Renal pelvis (tissue), 12 donors: ENCODE results near the gene MIOX. TPM values are rescaled to one million over a fixed set of nuclear protein-coding genes. Genes with fewer than 3 reads are reported as not detected.

Experiments used
- DNase-seq: peaks from one replicate; pipeline ENCODE4 v3.0.0-alpha.2; 2013
- long read RNA-seq, 16 experiments: transcript quantifications; one replicate each; lab custom pipeline, GENCODE V29; 2026
- polyA plus RNA-seq, 3 donors: library from polyadenylated mRNA; unstranded; fragments of 120-200 nt; gene quantifications; one replicate each; pipeline ENCODE4 v1.2.1, GENCODE V29; 2013; ENCODE audit not compliant: insufficient read length in 3 of 3

The MIOX gene
- 1 to 10 TPM; 3.3 to 6.6 (median 4.2) TPM for polyA plus RNA-seq
- long read RNA-seq, donor 1, transcript MIOX-201 (10 exons, 1,130 nt): major isoform, 5 of 6 reads
- long read RNA-seq, donor 1, partial matches to known transcripts: 0 of 6 reads
- long read RNA-seq, donor 1, other reads (novel, unspliced or antisense): 0 of 6 reads
- long read RNA-seq, donor 2, partial matches to known transcripts: 0 of 3 reads
- long read RNA-seq, donor 2, other reads (novel, unspliced or antisense): 0 of 3 reads
- long read RNA-seq, donor 3: 0 reads
- long read RNA-seq, donor 4, partial matches to known transcripts: 0 of 2 reads
- long read RNA-seq, donor 4, other reads (novel, unspliced or antisense): 0 of 2 reads
- long read RNA-seq, donor 5, partial matches to known transcripts: 0 of 2 reads
- long read RNA-seq, donor 5, other reads (novel, unspliced or antisense): 0 of 2 reads
- long read RNA-seq, donor 6: 0 reads
- long read RNA-seq, donor 7, partial matches to known transcripts: 0 of 4 reads
- long read RNA-seq, donor 7, other reads (novel, unspliced or antisense): 0 of 4 reads
- long read RNA-seq, donor 8: 0 reads
- long read RNA-seq, donor 9, transcript MIOX-201 (10 exons, 1,130 nt): major isoform, 7 of 7 reads
- long read RNA-seq, donor 9, partial matches to known transcripts: 0 of 7 reads
- long read RNA-seq, donor 9, other reads (novel, unspliced or antisense): 0 of 7 reads
- long read RNA-seq, donor 10: 0 reads
- long read RNA-seq, donor 11, partial matches to known transcripts: 0 of 2 reads
- long read RNA-seq, donor 11, other reads (novel, unspliced or antisense): 0 of 2 reads
- long read RNA-seq, donor 12, transcript MIOX-201 (10 exons, 1,130 nt): major isoform, 11 of 11 reads
- long read RNA-seq, donor 12, partial matches to known transcripts: 0 of 11 reads
- long read RNA-seq, donor 12, other reads (novel, unspliced or antisense): 0 of 11 reads
- long read RNA-seq, donor 13: 0 reads
- long read RNA-seq, donor 14, partial matches to known transcripts: 0 of 4 reads
- long read RNA-seq, donor 14, other reads (novel, unspliced or antisense): 0 of 4 reads
- long read RNA-seq, donor 15, partial matches to known transcripts: 0 of 1 reads
- long read RNA-seq, donor 15, other reads (novel, unspliced or antisense): 0 of 1 reads
- long read RNA-seq, donor 16: 0 reads

DNA sequence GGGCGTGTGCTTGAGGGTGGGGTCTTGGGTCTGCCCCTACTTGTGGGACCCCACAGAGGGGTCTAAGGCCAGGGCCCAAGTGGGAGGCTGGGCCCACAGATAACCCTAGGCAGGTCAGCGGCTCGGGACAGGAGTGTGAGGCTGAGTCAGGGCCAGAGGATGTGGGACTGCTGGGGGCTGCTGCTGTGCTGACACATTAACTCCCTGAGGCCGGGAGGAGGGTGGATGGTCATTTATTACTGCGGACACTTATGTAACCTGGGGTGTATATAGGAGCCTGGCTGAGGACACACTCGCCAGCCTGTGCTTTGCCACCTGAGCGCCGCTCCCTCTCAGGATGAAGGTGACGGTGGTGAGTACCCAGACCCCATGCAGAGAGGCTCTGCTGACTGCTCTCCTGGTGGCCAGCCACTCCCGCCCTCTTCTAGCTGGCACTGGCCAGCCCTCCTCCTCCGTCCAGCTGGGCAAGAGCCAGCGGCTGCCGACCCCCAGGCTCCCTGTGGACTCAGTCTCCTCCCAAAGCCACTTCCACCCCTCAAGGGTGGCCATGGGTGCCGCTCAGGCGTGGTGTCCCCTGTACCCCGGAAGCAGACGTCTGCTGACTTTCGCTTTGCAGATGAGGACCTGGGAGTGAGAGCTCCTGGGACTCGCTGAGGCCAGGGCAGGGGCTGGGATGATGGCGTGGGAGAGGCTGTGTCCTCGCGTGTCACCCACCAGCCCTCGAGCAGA is at the start of gene MIOX:
Gene MIOX (plus strand): TSS at position 299 of the 729 bp plus-strand sequence. CDS start 39 bp downstream, at position 338.
- no peak for DNase-seq

DNA sequence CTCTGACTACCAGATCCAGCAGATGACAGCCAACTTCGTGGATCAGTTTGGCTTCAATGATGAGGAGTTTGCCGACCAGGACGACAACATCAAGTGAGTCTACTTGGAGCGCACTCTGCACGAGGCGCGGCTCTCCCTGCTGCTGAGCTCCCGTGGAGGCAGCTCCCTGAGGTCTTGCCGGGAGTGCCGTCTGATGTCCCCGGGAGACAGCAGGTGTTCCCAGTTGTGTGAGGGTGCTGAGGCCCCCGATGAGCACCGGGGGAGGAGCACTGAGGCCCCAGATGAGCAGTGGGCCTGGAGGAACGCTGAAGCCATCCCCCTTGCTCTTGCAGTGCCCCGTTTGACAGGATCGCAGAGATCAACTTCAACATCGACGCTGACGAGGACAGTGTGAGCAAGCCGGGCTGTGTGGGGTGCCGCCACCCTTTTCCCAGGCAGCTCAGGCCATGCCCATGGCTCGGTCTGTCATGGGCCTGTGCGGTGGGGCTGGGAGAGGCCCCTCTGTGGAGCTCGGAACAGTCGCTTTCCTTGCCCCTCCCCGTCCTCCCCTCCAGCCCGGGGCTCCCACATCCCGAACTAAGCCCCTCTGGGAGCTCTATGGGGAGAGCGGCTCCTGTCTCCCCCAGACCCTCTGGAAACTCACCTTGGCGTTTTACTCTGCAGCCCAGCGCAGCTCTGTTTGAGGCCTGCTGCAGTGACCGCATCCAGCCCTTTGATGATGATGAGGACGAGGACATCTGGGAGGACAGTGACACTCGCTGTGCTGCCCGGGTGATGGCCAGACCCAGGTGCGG is 49.0 kb upstream of the MIOX start:
- no peak for DNase-seq

DNA sequence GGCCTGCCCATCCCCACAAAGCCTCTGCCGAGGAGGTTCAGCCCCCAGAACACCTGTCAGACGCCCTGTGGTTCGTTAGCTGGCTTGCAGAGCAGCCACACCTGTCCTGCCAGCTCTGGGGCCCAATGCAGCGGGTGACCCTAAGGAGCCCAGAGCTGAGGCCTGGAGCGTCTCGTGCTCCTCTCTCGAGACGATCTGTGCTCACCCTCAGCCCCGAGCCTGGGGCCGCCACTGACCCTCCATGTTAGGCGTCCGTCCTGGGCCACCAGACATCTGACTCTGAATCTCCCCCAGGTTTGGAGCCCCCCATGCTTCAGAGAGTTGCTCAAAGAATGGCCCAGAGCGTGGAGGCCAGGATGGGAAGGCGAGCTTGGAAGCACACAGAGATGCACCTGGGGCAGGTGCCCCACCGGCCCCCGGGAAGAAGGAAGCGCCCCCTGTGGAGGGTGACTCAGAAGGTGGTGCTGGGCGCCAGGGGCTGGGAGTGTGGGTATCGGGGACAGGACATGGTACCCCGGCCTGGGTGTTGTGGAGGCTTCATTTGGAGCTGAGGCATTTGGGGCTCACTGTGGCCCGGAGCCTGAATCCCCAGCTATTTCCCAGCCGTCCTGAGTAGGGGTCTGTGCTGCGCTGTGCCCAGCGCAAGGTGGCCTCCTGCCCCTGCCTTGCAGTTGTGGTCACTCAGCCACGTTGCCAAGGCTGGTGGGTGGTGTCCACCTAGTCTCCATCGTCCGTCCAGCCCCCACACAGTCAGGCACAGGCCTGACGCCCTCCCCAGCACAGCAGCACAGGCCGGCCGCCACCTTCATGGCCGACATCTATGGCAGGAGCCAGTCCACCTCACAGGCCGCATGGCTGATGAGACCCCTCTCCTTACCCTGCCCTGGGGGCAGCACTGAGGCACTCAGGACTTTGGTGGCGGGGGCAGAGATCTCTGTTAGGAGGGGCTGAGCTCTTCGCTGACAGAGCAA is 48.1 kb upstream of the MIOX start:
- DNase-seq: no peak

DNA sequence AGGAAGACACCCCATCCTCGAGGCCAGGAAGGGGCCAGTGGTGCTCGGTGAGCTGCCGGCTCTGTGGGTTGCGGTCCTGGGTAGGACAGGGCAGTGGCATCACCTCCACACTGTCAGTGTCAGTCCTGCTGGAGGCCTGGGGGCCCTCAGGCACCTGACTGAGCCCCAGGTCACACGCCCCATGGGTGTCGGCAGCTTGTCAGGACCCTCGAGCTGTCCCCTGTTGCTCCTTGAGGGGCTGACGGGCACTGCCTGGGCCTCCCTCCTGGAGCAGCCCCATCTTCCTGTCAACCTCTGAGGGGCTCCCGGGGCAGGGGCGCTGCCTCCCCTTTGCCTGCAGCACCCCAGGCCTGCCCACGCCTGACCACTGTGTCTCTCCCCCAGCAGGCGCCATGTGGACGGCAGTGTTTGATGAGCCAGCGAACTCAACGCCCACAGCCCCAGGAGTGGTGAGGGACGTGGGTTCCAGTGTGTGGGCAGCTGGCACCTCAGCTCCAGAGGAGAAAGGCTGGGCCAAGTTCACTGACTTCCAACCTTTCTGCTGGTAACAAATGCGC is 47.3 kb upstream of the MIOX start:
- no peak for DNase-seq

DNA sequence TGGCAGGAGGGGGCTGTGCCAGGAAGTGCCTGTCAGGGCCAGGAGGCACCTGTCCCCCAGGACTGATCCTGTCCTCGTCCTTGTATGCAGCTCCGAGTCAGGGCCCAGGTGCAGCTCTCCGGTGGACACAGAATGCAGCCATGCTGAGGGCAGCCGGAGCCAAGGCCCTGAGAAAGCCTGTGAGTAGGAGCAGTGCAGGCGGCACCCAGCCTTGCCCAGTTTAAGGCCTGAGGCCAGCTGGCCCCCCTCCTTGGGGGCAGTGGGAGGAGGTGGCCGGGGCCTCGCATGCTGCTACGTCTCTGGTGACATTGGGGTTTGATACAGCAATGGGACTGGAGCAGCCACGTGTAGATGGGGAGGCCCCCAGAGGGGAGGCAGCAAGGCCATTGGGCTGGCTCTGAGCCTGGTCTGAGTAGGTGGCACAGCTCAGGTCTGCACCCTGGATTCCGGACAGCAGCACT is 46.8 kb upstream of the MIOX start:
- DNase-seq: no peak

DNA sequence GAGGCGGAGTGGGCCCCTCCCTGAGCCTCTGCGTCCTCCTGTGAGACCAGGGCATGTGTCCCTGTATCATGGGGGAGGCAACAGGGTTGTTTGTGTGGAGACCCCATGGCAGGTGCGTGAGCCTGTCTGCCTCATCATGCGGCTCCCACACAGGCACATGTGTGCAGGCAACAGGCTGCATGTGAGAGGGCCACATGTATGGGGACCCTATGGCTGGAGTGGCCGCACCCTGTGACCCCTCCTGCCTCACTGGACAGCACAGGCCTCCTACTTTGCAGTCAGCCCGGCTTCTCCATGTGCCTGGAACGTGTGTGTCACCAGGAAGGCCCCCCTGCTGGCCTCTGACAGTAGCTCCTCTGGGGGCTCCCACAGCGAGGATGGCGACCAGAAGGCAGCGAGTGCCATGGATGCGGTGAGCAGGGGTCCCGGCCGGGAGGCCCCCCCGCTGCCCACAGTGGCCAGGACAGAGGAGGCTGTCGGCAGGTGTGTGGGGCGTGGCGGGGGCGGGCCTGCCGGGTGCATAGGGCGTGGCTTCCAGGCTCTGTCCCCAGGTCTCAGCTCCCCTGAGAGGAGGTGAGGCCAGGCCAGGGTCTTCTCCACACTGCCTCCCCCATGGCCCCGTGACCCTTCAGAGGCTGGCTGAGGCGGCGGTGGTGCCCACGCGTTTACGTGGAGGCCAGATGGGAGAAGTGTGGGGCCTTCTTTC is 46.0 kb upstream of the MIOX start:
- DNase-seq: no peak

DNA sequence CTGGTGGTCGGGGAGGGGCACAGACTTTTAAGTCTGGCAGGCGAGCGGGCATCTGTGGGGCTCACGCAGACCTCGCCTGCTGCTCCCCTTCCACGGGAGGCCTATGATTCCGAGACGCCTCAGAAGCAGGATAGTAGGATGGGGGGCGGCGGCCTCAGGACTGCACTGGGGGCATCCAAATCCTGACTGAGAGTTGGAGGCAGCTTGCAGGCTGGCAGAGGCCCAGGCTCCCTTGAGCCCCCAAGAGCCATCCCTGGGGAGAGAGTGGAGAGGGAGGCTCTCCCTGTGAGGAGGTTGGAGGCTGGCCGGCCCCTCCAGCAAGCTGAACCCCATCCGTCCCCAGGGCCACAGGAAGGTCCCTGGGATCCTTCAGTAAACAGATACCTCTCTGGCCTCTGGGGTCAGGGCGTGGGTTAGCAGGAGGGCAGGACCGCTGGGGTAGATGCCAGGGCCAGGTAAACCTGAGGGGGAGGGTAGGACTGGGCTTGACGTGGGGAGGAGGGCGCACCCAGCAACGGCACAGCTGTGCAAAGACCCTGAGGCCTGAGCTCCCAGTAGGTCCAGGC is 45.1 kb upstream of the MIOX start:
- no peak for DNase-seq

DNA sequence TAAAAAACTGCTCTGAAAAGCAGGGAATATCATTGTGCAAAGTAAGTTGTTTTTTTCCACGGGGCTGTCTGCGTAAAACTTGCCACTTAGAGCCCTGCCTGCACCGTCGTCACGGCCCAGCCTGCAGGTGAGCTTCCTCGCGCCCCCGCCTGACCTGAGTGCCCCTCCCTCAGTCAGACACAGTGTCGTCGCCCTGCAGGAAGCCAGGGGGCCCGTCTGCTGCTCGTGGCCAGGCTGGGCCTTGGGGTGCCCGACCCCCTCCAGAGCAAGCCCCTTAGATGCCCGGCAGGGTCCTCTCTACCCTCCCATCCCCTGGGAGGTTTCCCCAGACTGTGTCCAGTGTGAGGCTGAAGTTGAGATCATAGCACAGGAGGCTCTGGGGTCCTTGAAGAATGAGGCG is 43.5 kb upstream of the MIOX start:
- no peak for DNase-seq

DNA sequence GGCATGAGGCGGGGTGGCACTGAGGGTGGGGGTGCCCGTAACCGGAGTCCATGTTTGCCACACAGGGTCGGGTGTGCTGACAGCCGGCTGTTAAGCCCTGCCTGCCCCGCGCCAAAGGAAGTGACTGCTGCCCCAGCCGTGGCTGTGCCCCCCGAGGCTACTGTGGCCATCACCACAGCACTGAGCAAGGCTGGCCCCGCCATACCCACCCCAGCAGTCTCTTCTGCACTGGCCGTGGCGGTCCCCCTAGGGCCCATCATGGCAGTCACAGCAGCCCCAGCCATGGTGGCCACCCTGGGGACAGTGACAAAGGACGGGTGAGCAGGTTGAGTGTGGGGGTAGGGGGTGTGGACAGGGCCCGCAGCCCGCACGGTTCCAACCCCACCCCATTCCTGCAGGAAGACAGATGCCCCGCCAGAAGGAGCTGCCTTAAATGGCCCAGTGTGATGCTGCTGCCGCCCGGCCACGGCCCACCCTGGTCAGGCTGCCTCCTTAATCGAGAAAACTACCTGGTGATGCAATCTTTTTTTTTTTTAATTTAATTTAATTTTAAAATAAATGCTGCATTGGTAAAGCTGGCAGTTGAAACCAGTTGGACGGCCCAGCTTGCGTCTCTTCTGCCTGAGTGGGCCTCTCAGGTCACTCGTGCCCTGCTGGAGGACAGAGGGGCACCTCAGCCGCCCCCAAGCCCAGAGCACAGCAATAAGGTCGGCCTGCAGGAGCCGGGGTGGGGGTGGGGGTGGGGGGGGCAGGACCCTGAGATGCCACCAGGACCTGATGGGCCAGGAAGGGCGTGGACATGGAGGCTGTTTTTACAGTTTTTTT is 42.6 kb upstream of the MIOX start:
- no peak for DNase-seq

DNA sequence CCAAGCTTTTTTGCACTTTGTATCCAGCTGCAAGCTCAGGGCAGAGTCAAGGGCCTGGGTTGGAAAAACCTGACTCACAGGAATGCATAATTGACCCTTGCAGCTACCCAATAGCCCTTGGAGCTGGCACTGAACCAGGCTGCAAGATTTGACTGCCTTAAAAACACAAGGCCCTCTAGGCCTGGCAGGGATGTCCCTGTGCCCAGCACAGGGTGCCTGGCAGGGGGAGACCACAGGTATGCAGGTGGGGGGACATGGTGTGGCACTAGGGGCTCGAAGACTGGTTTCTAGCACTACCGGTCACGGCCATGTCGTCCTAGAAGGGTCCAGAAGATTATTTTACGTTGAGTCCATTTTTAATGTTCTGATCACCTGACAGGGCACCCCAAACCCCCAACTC is 42.0 kb upstream of the MIOX start:
- no peak for DNase-seq

DNA sequence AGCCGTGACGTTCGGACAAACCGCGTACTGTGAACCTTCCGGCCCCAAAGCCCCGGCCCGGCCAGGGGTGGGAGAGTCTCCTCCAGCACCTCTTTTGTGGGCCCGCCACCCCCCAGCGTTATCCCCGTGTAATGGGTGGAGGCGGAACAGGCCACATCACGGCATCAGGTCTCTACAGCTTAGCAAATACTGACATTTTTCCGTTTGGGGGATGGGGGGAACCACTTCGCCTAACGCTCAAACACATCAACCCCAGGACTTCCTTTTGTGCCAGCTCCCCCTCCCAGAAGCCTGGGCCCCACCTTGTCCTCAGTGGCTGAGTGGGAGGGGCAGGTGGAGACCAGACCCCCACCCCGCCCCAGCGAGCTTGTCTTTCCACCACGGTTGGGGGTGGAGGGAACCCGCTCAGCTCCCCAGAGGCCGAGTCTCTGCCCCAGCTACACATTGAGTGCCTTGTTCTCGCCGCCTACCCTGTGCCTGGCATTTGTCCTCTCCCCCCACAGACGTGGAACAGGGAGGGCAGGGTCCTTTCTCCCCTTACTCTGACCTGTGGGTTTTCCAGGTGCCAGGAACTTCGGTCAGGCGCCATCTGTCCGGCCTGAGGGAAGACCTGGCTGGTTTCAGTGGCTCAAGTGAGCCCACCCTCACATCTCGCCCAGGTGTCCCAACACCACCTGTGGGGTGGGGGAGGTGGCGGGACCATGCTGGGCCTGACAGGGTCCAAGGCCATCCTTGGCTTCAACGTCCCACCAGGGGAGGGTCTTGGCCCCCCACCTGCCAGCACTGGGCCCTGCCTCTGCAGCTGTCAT is 41.4 kb upstream of the MIOX start:
- no peak for DNase-seq

DNA sequence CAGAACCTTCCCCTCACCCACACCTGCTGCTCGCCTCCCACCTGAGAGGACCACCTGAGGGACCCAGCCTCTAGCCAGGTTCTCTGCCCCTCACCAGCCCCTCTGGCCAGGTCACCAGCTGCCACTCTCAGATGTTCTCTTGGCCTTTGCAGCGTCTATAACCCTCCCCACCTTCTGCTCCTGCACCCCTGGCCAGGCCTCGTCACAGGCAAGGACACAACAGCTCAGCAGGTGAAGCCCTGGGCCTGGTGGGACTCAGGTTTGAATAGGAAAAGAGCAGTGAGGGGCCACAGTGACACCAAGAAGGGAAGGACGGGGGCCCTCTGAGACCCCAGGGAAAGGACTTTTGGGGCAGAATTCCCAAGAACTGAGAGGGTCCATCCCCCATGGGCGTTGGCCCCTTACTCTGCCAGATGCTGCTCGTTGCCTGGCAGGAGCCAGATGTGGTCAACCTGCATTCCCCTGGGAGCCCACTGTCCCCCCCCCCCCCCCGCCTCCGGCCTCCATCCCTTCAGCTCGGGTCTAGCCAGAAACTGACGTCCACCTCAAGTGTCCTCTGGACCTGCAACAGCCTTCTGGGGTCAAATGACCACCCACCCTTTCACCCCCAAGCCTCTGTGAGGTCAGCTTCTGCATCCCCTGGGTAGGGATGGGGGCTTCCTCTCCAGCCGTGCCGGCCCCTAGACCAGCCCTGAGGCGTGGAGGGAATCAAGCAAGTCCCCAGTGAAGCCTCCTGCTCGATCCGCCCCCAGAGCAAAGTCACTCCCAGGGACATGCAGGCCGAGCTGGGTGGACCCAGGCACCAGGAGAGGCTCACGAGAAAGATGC is 40.6 kb upstream of the MIOX start:
- no peak for DNase-seq

DNA sequence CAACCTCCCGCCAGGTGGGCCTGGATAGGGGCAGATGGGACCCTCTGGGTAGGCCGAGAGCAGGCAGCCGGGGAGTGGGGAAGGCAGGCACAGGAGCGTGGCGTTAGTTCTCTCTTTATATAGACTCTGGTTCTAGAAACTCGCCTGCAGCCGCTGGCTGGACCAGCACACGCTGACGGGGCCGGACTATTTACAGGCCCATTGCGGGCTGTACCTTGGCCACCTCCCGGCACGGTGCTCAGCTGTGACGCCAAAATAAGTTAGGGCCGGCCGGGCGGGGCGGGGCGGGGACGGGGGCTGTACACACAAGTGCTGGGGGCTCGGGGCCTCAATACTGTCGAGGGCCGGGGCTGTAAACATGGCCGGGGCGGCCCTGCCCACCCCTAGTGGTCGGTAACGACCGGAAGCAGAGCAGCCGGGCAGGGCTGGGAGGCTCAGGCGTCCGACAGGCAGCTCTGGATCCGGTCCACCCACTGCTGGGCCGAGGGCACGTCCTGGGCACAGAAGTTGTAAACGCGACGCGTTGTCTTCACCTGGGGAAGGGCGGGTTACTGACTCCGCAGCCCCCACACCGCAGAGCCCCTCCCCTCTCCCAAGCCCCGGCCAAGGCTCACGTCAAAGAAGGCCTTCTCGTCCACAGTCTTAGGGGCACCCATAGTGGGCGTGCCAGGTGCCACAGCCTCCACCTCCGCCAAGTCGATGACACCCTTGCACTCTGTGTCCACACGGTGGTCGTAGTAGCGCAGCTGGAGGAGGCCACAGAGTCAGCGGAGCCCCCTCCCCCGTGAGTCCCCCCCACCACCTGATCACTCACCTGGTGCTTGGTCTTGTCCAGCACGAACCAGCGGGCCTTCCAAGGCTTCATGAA is 39.7 kb upstream of the MIOX start:
- no peak for DNase-seq
